Measurements from ENCODE around the gene ADAMTS8.
A peak's percentile ranks its signal among the peaks of the same experiment; 100 is the strongest.

The ADAMTS8 gene

DNA sequence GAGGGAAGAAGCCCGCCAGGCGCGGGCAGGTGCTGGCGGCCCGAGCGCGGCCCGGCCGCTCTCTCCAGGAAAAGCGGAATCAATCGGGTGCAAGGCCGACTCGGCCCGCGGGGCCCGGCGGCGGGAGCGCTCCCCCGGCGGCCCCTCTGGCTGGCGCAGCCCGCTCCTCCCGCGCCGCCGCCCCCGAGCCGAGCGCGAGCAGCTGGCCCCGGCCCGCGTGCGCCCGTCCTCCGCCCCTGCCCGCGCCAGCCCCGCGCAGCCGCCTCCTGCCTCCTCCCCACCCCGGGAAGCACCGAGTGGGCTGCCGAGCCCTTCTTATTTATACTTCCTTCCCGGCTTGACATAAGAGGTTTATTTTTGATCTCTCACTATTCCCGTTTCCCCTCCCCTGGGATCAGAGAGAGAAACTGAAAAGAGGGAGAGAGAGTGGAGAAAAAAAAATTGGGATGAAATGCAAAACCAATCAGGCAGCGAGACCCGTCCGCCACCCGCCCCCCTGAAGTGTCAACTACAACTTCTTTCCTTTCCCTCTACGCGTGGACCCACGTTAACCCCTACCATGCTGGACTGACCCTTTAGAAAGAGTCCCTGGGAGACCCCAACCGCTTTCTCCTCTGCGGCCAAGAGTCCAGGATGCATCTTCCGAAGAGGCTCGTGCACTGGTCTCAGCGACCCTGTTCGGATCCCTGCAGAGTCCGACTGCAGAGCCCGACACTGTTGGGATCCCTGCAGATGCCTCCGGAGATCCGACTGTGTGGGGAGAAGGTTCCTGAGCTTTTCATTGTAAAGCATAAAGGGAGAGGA, at the start of gene ADAMTS8:
ADAMTS8 (minus strand) TSS at position 294 of the 804 bp plus-strand sequence. CDS start 323 bp downstream, outside the sequence.
- DNase-seq, result peak in 1 of 2 donors; percentile 14

DNA sequence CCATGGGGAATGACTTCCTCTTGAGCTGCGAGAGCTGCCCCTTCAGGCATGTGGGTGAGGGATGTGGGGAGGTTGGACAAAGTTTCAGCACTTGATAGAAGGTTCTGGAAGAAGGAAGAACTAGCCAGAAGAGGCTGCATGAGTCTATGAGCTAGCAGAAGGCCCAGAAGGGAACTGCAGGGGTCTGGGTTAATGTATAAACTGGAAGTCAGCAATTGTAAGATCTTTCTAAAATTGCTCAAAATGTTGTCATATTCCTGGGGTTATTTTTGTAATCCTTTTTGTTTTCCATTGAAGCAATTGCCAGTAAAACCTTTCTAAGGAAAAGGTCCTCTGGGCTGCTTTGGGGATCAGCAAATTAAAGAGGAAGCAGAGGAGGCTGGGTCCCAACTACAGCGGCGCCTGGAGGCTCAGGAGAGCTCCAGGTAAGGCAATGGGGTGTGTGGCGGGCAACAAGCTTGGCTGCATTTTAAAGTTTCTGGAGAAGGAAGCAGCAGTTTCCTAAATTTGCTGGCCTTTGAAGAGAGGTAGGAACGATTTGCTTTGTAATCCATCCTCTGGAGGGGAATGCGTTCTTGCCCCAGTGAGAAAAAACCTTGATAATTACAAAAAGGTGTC, 49.3 kb upstream of the ADAMTS8 start:
- no peak for DNase-seq

GRCh38 chr11:130476922-130477491, 48.6 kb upstream of the ADAMTS8 start:
- DNase-seq, result no peak

GRCh38 chr11:130476200-130476921, 48.0 kb upstream of the ADAMTS8 start:
- no peak for DNase-seq

DNA sequence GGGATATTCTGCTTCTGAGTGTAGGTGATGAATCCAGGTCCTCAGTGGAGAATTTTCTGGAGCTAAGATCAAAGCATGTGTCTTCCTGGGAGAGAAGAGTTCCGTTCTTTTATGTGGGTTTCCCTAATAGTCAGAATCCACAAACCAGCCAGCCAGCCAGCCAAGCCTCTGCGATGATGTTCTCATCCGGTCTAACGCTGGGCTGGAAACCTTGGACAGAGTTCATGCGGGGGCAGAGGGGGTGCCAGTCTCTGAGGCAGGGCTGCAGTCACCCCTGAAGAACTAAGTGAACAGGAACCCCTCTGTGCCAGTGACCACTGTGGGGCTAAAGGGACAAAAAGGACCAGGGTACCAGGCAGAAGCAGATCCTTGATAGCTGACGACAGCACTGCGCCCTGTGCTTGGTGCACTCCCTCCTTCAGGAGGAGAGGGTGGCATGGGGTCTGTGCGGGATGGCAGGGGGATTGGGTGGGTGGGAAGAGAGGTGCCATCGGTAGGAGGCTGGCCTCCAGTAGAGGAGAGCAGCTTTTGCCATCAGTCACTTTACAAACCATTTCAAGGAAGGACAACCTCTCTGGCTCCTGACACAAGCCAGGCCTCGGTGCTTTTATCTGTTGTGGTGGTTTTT, 47.1 kb upstream of the ADAMTS8 start:
- no peak for DNase-seq

DNA sequence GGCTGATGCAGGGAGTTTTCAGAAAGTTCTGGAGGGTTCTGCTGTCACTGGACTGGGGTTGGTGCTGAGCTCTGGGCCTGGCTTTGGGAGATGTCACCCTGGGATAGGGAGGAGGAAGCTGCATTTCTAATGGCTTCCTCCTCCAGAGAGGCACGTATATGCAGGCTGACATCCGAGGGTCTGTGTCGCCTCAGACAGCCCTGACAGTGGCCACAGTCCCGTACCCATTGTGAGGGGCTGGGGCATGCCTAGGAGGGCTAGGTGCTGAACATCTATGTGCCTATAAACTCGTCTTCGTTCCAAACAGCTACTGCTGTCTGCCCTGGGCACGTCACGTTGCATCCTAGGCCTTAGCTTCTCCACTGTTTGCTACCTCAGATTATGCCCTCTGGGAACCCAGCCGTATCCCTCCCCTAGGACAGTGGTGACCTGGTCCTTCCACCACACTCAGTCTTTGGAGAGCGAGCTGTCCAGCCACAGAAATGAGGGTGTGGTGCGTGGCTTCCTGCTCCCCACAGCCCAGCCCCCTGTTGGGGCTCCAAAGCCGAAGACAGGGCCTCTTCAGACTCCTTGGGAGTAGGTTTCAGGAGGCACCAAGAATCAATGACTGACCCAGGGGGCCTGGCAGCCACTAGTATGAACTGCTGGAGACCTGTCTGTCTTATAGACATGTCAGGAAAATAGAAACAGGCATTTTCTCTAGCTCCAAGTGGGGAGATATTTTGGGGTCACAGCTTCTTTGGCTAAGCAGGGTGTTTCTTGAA, 46.4 kb upstream of the ADAMTS8 start:
- no peak for DNase-seq

DNA sequence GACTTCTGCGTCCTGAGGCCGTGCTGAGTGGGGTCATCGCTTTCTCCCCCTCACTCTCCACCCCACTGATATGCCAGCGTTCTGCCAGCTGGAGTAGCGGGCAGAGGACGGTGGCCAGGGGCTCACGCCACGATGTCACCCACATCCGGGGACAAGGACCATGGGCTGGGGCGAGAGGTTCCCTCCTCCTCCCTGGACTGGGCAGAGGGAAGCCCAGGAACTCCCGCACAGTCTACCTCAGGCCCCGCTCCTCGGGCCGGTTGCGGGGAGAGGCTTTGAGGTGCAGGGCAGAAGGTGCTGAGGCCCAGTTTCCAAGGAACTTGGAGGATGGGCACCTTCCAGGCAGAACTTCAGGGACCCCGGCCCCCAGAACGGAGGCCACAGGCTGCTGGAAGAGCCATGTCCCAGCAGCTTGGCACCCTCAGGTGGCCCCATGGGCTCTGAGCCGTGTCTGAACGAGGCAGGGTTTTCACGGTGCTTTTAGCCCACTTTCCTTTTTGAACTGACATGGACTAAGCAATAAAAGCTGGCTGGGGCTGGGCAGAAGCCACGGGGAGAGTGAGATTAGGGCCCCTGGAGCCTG, 45.5 kb upstream of the ADAMTS8 start:
- DNase-seq, result no peak

DNA sequence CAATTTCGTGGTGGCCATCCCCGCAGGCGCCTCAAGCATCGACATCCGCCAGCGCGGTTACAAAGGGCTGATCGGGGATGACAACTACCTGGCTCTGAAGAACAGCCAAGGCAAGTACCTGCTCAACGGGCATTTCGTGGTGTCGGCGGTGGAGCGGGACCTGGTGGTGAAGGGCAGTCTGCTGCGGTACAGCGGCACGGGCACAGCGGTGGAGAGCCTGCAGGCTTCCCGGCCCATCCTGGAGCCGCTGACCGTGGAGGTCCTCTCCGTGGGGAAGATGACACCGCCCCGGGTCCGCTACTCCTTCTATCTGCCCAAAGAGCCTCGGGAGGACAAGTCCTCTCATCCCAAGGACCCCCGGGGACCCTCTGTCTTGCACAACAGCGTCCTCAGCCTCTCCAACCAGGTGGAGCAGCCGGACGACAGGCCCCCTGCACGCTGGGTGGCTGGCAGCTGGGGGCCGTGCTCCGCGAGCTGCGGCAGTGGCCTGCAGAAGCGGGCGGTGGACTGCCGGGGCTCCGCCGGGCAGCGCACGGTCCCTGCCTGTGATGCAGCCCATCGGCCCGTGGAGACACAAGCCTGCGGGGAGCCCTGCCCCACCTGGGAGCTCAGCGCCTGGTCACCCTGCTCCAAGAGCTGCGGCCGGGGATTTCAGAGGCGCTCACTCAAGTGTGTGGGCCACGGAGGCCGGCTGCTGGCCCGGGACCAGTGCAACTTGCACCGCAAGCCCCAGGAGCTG, 44.8 kb upstream of the ADAMTS8 start:
- DNase-seq, result no peak

DNA sequence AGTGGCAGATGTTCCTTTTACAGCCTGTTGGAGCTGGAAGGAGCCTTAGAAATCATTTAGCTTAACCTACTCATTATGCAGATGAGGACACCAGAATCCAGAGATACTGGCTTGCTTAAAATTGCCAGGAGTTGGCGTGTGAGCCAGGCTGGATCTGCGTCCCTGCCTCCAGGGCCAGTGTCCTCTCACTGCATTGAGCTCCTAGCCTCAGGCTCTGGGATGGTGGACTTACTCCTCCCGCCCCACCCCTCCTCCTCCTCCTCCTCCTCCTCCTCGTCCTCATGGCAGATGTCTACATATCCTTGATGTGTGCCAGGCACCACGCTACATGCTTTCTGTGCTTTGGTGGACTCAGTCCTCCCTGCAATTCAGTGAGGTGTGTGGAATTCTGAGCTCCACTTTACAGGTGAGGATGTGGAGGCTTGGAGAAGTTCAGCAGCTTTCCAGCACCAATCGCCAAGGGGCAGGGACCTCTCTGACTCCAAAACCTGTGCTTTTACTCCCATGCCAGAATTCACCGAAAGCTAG, 44.1 kb upstream of the ADAMTS8 start:
- no peak for DNase-seq

DNA sequence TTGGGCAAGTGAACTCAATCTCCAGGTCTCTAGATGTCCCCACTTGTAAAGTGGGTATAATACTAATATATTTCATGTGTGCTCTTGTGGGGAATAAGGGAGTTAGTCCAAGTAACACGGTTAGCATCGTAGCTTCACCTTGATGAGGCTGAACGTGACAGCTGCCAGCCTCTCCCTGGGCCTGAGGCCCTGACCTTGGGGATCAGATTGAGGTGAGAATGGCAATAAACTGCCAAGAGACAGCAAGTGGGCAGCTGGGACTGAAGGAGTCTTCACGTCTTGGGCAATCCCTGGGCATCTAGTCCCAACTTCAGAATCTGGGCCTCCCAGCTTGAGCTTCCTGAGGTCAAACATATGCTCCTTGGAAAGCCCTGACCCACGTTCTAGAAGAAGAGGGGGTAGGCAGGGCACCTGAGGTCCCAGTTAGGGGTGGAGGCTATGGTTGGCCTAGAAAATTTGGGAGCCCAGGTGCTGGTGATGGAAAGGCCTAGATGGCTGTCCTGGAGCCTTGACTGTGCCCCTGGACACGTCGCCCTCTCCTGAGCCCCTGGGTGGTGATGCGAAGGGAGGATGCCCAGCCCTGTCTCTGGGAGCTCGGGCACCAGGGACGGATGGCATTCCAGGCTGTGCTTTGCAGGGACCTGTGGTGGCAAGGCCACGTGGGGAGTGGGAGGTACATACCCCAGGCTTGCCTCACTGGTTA, 43.5 kb upstream of the ADAMTS8 start:
- DNase-seq, result no peak

DNA sequence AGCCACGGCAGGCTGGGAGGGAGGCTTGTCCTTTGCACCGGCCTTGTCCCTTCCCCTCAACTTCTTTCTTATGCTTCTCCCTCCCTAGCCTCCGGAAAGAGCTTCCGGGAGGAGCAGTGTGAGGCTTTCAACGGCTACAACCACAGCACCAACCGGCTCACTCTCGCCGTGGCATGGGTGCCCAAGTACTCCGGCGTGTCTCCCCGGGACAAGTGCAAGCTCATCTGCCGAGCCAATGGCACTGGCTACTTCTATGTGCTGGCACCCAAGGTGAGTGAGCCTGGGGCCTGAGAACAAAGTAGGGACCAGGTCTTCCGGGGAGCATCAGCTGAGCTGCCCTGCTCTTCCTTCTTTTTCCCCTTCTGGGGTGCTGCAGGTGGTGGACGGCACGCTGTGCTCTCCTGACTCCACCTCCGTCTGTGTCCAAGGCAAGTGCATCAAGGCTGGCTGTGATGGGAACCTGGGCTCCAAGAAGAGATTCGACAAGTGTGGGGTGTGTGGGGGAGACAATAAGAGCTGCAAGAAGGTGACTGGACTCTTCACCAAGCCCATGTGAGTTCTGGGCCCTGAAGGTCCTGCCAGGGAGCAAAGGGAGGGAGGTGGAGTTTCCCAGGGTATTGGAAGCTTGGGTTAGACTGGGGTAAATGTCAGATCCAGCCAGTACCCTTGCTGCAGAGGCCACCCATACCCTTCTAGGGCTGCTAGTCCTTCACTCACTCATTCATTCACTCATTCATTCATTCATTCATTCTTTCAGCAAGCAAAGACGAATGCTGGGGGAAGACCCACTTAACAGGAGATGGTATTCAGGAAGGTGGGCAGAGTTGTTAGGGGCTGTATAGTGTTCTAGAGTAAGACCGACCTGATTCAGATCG, 42.7 kb upstream of the ADAMTS8 start:
- no peak for DNase-seq

DNA sequence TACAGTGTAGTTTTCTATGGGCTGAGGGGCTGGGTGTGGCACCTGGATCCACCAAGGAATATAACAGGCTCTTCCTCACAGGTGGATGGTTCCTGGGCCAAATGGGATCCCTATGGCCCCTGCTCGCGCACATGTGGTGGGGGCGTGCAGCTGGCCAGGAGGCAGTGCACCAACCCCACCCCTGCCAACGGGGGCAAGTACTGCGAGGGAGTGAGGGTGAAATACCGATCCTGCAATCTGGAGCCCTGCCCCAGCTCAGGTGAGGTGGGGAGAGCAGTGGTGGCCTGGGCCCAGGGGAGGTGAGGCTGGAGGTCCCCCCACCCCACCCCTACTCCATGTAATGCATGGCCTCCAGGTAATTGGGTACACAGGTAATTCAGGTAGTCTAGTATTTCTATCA, 40.8 kb upstream of the ADAMTS8 start:
- DNase-seq, result no peak

DNA sequence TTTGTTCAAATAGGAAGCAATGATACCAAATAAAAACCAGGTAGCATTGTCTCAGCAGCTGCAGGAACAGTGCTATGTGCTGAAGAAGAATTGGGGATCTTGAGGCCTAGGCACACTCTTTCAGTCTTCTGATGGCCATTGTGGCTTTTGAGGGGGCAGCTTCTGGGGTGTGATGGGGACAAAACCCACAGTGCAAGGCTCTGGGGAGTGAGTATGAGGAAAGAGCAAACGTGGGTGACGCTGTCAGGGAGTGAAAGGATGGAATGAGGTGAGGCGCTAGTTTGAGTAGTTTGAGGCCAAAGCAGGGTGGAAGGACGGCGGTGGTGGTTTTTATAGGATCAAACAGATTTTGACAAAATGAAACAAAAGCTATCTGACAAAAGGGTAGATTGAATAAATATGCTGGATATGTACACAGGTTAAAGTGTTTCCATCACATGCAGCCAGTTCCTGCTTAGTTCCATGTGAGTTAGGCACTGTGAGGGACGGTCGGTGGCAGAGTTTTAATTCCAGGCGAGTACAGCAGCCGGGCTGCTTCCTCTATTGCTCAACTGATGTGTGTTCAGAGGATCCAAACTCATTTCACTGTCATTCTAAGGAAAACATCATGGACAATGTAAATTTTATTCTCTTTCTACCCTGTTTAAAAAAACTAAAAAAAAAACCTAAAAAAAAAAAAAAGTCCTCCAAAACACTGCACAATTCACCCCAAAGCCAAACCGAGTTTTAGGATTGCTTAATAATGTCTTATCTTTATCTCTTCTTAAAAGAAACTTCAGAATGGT, 38.9 kb upstream of the ADAMTS8 start:
- no peak for DNase-seq

GRCh38 chr11:130465263-130465662, 36.9 kb upstream of the ADAMTS8 start:
- no peak for DNase-seq

DNA sequence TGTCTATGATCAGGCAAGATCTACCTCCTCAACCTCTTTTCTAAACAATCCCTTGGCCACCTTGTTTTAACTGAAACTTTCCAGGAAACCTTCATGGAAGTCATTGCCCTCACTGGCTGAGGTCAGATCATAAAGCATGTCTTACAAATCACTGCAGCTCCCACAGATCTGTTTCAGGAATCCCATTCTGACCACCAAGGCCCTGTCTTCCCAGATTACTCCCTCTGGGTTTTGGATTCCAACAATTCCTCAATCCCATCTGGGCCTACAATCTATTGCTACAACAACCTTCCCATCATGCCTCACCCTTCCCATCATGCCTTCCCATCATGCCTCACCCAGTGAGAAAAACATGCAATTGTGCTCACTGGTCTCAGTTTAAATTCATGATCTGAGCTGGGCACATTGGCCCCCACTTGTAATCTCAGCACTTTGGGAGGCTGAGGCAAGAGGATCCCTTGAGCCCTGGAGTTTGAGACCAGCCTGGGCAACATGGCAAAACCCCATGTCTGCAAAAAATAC, 35.9 kb upstream of the ADAMTS8 start:
- no peak for DNase-seq

DNA sequence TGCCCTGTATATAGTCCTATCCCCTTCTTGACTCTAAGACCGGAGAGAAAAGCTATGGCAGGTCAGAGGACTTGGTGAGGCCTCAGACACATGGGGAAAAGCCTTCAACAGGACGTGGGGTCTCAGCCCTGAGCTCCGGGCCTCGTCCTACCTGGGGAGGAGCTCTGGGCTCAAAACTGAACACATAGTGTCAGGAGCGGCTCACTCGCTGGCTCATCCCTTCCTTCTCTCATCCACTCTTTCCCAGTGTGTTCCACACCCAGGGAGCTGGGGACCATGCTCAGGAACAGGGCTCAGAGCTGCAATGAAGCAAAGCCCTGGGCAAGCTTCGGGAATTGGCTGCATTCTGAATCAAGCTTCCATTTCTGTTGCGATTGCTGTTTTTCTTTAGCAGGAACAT, 34.5 kb upstream of the ADAMTS8 start:
- no peak for DNase-seq

- DNase-seq, result no peak
Measured at GRCh38 chr11:130462101-130462885, 33.9 kb upstream of the ADAMTS8 start.

Measured in stimulated activated CD4-positive, alpha-beta T cell treated with anti-CD3 and anti-CD28 coated beads, Interleukin-2, amount 100 ng/mL, for 24 hours (primary cell).